HTERT RPE-1 (cell line): ENCODE results near the gene TERT.
"Not testable (repeated sequence)": the region's sequence is repeated elsewhere in the genome, so short reads cannot be mapped to it uniquely, and the experiment has no call there.

Experiments
- in situ Hi-C: fragments of 300-500 bp; cut with MboI; formaldehyde crosslinking; loops from 4 replicates; pipeline ENCODE4 v1.14.3; 2020; ENCODE audit warnings: low sequenced_read_pairs

The TERT gene

DNA sequence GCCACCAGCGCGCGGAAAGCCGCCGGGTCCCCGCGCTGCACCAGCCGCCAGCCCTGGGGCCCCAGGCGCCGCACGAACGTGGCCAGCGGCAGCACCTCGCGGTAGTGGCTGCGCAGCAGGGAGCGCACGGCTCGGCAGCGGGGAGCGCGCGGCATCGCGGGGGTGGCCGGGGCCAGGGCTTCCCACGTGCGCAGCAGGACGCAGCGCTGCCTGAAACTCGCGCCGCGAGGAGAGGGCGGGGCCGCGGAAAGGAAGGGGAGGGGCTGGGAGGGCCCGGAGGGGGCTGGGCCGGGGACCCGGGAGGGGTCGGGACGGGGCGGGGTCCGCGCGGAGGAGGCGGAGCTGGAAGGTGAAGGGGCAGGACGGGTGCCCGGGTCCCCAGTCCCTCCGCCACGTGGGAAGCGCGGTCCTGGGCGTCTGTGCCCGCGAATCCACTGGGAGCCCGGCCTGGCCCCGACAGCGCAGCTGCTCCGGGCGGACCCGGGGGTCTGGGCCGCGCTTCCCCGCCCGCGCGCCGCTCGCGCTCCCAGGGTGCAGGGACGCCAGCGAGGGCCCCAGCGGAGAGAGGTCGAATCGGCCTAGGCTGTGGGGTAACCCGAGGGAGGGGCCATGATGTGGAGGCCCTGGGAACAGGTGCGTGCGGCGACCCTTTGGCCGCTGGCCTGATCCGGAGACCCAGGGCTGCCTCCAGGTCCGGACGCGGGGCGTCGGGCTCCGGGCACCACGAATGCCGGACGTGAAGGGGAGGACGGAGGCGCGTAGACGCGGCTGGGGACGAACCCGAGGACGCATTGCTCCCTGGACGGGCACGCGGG lies at the start of gene TERT:
Gene TERT (minus strand): TSS at position 234 of the 815 bp plus-strand sequence. CDS start 79 bp downstream, at position 155.
- in situ Hi-C loops = no loop called here

DNA sequence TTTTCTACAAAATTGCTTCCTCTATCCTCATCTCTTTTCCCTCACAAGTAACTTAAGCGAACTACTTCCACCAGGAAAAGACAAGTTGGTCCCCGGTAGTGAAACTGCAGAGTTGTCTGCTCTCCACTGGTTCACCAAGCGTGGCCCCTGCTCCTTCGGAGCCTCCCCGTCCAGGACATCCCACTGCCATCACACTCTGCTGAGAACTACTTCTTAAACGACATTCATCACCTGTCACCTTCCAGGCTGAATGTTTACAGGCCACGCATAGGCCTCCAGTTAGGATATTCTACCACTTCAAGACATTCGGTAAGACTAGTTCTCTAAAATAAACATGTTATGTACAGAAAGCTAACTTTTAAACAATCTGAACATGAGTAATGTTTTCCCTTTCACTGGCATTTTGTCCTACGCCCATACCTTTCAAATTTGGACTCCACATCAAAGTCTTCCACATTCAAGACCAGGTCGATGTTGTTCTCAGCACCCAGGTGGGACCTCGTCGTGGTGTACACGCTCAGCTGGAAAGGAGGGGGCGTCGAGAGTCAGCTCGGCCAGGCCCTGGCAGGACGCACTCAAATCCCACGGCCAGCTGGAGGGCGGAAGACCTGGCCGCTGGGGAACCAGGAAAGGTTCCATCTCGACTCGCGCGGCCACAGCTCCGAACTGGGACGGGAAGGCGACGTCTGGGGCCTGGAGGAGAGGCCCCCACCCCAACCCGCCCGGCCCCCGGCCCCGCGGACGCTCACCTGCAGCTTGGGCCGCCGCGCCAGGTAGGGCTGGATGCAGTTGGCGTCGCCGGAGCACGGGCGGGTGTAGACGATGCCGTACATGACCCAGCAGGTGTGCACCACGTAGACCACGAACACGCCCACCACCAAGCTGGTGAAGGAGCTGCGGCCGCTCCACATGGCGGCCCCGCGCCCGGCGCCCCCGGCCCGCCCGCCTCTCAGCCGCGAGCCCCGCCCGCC lies 49.3 kb upstream of the TERT start:
- in situ Hi-C loops = no loop called here

DNA sequence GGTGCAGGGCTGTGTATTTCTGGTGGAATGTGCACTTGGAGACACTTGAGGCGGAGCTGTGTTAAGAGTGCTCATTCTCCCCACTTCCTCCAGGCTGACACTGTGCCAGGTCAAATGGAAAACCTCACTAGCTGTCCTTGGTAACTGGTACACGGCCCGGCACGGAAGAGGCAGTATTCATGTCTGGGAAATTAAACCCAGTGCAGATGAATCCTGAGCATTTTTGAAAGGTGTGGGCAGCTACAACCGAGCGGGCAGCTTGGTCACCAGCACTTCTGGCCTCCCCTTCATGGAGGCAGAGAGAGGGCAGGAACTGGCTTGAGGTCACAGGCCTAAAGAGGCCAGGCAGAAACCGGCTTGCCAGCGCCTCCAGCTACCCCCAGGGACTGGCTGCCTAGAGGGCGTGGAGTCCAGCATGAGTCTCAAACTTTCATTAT lies 48.5 kb upstream of the TERT start:
- in situ Hi-C loops = no loop called here

- in situ Hi-C loops = not testable (repeated sequence)
Measured at GRCh38 chr5:1342711-1343110, 47.8 kb upstream of the TERT start.

GRCh38 chr5:1342268-1342667 lies 47.4 kb upstream of the TERT start:
- in situ Hi-C loops = no loop called here

- in situ Hi-C loops = no loop called here
Measured at GRCh38 chr5:1341863-1342262, 47.0 kb upstream of the TERT start.

- in situ Hi-C loops = not testable (repeated sequence)
Measured at GRCh38 chr5:1339818-1340210, 44.9 kb upstream of the TERT start.

DNA sequence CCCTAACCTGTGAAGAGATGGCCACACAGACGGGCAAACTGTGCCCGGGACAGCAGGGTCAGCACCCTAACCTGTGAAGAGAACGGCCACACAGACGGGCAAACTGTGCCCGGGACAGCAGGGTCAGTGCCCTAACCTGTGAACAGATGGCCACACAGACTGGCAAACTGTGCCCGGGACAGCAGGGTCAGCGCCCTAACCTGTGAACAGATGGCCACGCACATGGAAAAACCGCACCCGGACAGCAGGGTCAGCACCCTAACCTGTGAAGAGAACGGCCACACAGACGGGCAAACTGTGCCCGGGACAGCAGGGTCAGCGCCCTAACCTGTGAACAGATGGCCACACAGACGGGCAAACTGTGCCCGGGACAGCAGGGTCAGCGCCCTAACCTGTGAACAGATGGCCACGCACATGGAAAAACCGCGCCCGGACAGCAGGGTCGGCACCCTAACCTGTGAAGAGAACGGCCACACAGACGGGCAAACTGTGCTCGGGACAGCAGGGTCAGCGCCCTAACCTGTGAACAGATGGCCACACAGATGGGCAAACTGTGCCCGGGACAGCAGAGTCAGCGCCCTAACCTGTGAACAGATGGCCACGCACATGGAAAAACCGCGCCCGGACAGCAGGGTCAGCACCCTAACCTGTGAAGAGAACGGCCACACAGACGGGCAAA lies 44.4 kb upstream of the TERT start:
- in situ Hi-C loops = not testable (repeated sequence)

DNA sequence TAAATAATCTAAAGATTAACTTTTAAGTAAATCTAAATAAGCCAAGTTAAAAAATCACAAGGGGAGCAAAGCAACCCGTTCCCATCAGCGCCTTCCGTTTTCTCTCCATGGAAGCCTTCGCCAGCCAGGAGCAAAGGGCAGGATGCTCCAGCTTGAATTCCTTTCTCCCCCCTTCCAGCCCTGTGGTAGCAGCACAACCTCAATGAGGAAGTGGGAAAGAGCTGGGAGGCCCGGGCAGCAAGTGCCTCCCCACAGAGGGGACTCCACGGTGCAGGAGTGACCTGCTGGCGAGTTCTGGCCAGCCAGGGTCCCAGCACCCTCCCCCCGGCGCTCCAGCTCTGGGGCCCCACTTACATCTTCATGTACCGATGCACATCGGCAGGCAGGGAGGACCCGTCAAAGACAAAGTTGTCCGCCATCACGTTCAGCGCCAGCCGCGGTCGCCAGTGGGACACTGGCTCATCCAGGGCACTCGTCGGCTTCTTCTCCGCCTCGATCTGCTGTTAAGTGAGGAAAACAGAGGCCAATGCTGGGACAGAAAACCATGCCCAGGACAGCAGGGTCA lies 43.7 kb upstream of the TERT start:
- in situ Hi-C loops = no loop called here

DNA sequence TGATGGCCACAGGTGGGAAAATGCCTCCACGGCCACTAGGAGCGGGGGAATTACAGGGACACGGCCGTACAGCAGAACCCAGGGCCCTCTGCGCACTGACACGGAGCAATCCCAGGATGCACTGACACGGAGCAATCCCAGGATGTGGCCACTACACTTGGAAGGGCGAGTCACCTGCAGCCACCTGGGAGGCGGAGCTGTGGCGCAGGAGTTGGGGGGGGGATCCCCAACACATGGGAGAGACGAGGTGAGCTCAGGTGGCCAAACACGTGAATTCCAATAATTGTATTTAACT lies 43.3 kb upstream of the TERT start:
- in situ Hi-C loops = no loop called here

- in situ Hi-C loops = no loop called here
Measured at GRCh38 chr5:1337489-1338195, 42.8 kb upstream of the TERT start.

- in situ Hi-C loops = no loop called here
Measured at GRCh38 chr5:1336749-1337488, 42.1 kb upstream of the TERT start.

- in situ Hi-C loops = no loop called here
Measured at GRCh38 chr5:1336106-1336561, 41.3 kb upstream of the TERT start.

GRCh38 chr5:1335540-1336095 lies 40.8 kb upstream of the TERT start:
- in situ Hi-C loops = no loop called here

DNA sequence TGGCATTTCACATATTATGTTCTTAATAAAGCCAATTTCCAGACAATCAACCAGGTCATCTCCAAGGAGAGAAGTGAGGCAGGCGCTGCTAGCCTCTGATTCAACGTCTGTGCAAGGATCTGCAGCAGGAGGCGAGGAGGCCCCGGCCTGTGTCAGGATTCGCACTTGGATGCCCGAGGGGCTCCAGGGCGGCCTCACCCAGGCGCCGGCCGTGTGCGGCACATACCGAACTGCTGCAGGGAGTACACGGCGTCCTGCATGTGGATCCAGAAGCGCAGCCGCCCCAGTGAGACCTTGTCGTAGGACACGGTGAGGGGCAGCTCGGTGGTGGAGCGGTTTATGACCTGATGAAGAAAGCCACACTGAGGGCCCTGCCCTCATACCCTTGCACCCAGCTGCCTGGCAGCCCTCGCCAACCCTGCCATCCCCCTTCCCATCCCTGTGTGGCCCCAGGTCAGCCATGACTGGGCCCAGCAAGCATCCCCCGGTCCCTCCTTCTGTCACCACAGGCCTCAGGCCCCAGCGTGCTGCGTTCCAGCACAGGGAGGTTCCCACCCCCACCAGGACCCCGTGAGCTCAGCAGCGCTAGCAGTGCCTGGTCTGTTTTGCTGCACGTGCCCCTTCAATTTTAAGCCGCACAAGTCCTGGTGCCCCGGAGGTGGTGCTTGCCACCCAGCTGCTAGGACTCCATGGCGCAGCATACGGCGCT lies 40.1 kb upstream of the TERT start:
- in situ Hi-C loops = no loop called here

- in situ Hi-C loops = no loop called here
Measured at GRCh38 chr5:1333986-1334385, 39.1 kb upstream of the TERT start.

DNA sequence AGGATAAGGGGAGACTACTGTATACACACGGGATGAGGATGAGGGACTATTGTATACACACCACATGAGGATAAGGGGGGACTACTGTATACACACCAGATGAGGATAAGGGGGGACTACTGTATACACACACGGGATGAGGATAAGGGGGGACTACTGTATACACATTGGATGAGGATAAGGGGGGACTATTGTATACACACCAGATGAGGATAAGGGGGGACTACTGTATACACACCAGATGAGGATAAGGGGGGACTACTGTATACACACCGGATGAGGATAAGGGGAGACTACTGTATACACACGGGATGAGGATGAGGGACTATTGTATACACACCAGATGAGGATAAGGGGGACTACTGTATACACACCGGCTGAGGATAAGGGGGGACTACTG lies 38.4 kb upstream of the TERT start:
- in situ Hi-C loops = not testable (repeated sequence)

GRCh38 chr5:1332461-1333001 lies 37.7 kb upstream of the TERT start:
- in situ Hi-C loops = no loop called here
